ENCODE results near the gene ZBTB16. TPM values are rescaled to one million over a fixed set of nuclear protein-coding genes. Genes with fewer than 3 reads are reported as not detected.

ZBTB16 gene
- total RNA-seq, 5 donors from 2014 or later (not counting 1 experiment from before 2014, with no cell fraction given), result 8.3 to 20.5 (median 12.4) TPM

DNA sequence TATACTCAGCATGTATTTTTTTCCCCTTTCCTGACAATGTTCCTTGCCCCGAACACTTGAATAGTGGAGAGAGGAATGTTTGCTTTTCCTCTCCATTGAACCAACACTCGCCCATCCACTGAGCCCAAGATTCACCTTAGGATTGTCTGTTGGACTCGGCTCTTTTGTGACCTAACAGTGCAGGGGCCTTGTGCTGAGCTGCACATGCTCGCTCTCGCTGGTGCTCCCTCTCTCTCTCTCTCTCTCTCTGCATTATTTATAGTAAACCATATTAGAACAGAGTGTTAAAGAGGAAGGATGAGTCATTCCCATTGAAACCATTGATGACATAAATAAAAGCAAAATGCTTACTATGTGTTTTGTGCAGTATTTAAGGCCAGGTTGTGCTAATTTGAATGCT is 20.7 kb downstream of the ZBTB16 start:
- Mint-ChIP-seq H3K27ac (peak overlapping the region; percentile 74 to 76), H3K36me3 (no peaks in the 10 kb centered on the region), H3K4me3 (no peak overlapping the region), H3K27me3 (peaks cover 7 to 17% of the 10 kb centered on the region in 2 donors), H3K4me1 (peaks cover 63 to 80% (median 78%) of the 10 kb centered on the region in 3 donors), H3K9me3 (no peaks in the 10 kb centered on the region)
- no peaks in the 10 kb centered on the region for H3K9me3 ChIP-seq
- peaks cover 0 to 12% of the 10 kb centered on the region in 2 experiments for H3K27me3 ChIP-seq (replicated peaks in 1 of 2; ENCODE audit: control insufficient read depth in 2 of 2, extremely low read depth in 1 of 2, insufficient read depth in 2 of 2, low read length in 1 of 2)
- peak in 1 of 35 experiments; percentile 47 for DNase-seq
- H3K27ac ChIP-seq (ENCODE audit: low read length), result peak overlapping the region; percentile 30
- H3K4me1 ChIP-seq (ENCODE audit: control insufficient read depth in 1 of 2, extremely low read depth in 1 of 2, insufficient read depth in 2 of 2, low read length in 2 of 2), result peaks cover 10 to 54% of the 10 kb centered on the region in 2 experiments
- ChIA-PET CTCF (no interaction called here), POLR2A (no interaction called here)
- no peaks in the 10 kb centered on the region for H3K36me3 ChIP-seq (ENCODE audit: control insufficient read depth in 2 of 2, extremely low read depth in 1 of 2, insufficient read depth in 1 of 2, low read length in 1 of 2)
- no CpG with 5 or more reads among the region's 5 CpGs for WGBS (ENCODE audit: insufficient coverage)
- ATAC-seq (replicated peaks in 1 of 4), result peak; percentile 37 to 71 (median 46)
- H3K4me3 ChIP-seq (ENCODE audit: control insufficient read depth in 1 of 2, extremely low read depth in 1 of 2, low read length in 1 of 2), result no peak overlapping the region

DNA sequence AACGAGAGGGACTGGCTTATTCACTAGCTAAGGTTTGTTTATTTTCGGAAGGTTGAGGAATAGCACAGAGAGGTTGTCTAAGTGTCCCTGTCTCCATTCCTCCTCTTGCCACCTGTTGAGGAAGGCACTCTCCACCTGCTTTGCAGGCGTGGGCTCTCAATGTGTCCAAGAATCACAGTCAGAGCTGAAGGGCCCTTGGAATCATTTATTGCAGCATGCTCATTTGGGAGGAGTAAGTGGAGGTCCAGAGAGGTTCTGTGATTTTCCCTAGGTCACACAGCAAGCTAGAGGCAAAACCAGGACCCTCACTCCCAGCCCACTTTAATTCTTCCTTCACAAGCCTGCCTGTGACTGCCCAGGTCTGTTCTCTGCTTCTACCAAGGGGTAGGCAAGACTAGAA is 21.3 kb downstream of the ZBTB16 start:
- no peak for DNase-seq
- ATAC-seq (replicated peaks in 1 of 4), result no peak
- H3K36me3 ChIP-seq (ENCODE audit: control insufficient read depth in 2 of 2, extremely low read depth in 1 of 2, insufficient read depth in 1 of 2, low read length in 1 of 2), result no peaks in the 10 kb centered on the region
- Mint-ChIP-seq H3K9me3 (no peaks in the 10 kb centered on the region), H3K27me3 (peaks cover 7 to 17% of the 10 kb centered on the region in 2 donors), H3K4me1 (peaks cover 67 to 82% (median 75%) of the 10 kb centered on the region in 3 donors), H3K4me3 (no peak overlapping the region), H3K27ac (peak overlapping the region in 1 of 2 donors; percentile 74), H3K36me3 (no peaks in the 10 kb centered on the region)
- WGBS (ENCODE audit: insufficient coverage), result no CpG with 5 or more reads among the region's 3 CpGs
- no peaks in the 10 kb centered on the region for H3K9me3 ChIP-seq
- H3K4me3 ChIP-seq (ENCODE audit: control insufficient read depth in 1 of 2, extremely low read depth in 1 of 2, low read length in 1 of 2), result no peak overlapping the region
- peaks cover 0 to 12% of the 10 kb centered on the region in 2 experiments for H3K27me3 ChIP-seq (replicated peaks in 1 of 2; ENCODE audit: control insufficient read depth in 2 of 2, extremely low read depth in 1 of 2, insufficient read depth in 2 of 2, low read length in 1 of 2)
- H3K4me1 ChIP-seq (ENCODE audit: control insufficient read depth in 1 of 2, extremely low read depth in 1 of 2, insufficient read depth in 2 of 2, low read length in 2 of 2), result peaks cover 10 to 51% of the 10 kb centered on the region in 2 experiments
- ChIA-PET CTCF (no interaction called here), POLR2A (no interaction called here)
- no peak overlapping the region for H3K27ac ChIP-seq (ENCODE audit: low read length)

DNA sequence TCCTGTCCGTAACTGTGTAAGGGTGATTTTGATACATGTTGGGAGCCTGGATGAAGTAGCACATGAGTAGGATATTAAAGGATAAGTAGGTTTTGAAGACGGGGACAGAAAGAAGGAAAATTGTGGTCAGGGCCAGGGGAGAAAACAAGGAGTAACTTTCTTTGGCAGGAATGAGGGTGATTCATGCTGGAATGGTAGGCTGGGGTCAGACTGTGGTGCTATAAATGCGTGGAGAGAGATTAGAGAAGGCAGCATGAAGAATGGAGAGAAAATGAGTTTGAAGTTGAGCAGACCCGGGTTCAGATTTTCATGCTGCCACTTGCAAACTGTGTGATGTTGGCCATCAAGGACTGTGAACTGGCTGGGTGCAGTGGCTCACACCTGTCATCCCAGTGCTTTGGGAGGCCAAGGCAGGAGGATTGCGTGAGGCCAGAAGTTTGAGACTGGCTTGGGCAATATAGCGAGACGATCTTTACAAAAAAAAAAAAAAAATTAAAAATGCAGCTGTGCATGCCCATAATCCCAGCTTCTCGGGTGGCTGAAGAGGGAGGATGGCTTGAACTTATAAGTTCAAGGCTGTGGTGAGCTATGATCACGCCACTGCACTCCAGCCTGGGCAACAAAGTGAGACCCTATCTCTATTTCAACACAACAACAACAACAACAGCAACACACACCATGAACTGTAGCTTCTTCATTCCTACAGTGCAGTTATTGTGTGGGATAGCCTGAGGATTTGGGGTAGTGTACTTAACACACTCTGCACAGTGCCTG is 22.3 kb downstream of the ZBTB16 start:
- Mint-ChIP-seq H3K27ac (peak overlapping the region; percentile 1 to 40), H3K27me3 (peaks cover 5 to 17% of the 10 kb centered on the region in 2 donors), H3K36me3 (no peaks in the 10 kb centered on the region), H3K4me1 (peaks cover 68 to 78% (median 72%) of the 10 kb centered on the region in 3 donors), H3K4me3 (no peak overlapping the region), H3K9me3 (no peaks in the 10 kb centered on the region)
- Histone ChIP-seq H3K4me3 (ENCODE audit: control insufficient read depth in 1 of 2, extremely low read depth in 1 of 2, low read length in 1 of 2) (no peak overlapping the region), H3K4me1 (ENCODE audit: control insufficient read depth in 1 of 2, extremely low read depth in 1 of 2, insufficient read depth in 2 of 2, low read length in 2 of 2) (peaks cover 10 to 43% of the 10 kb centered on the region in 2 experiments), H3K27me3 (replicated peaks in 1 of 2; ENCODE audit: control insufficient read depth in 2 of 2, extremely low read depth in 1 of 2, insufficient read depth in 2 of 2, low read length in 1 of 2) (peaks cover 0 to 12% of the 10 kb centered on the region in 2 experiments), H3K36me3 (ENCODE audit: control insufficient read depth in 2 of 2, extremely low read depth in 1 of 2, insufficient read depth in 1 of 2, low read length in 1 of 2) (no peaks in the 10 kb centered on the region), H3K27ac (ENCODE audit: low read length) (no peak overlapping the region), H3K9me3 (no peaks in the 10 kb centered on the region)
- WGBS (ENCODE audit: insufficient coverage), result 87% methylated on average over 5 of the region's 9 CpGs
- ATAC-seq (replicated peaks in 1 of 4) (no peak), DNase-seq (no peak)
- ChIA-PET CTCF (interaction anchor here in 1 of 2 donors (0.6 to 1.2 kb wide), 2 partner anchors 18 to 163 kb away, joined by 4 to 5 read pairs; no protein-coding TSS in a partner anchor), POLR2A (no interaction called here)

DNA sequence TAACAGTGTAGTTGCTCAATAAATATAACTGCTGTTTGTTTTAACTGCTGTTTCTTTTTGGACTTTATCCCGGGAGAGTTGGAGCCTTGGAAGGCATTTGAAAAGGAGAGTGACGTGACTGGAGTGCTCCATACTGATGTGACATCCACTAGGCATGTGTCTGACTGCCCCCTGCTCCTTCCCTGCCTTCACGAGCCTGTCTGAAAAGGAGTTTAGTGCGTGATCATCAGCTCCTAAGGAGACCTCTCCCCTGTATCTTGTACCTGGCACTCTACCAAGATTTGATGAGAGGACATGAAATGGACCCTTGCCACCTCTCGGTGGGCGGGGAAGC is 22.9 kb downstream of the ZBTB16 start:
- Mint-ChIP-seq H3K4me1 (peaks cover 68 to 78% (median 72%) of the 10 kb centered on the region in 3 donors), H3K27me3 (peaks cover 3 to 17% of the 10 kb centered on the region in 2 donors), H3K36me3 (no peaks in the 10 kb centered on the region), H3K9me3 (no peaks in the 10 kb centered on the region), H3K4me3 (no peak overlapping the region), H3K27ac (no peak overlapping the region)
- POLR2A ChIA-PET, result interaction anchor here in 1 of 2 donors (0.5 kb wide), 1 partner anchor 20 kb away, joined by 3 read pairs; no protein-coding TSS in a partner anchor
- Histone ChIP-seq H3K4me3 (ENCODE audit: control insufficient read depth in 1 of 2, extremely low read depth in 1 of 2, low read length in 1 of 2) (no peak overlapping the region), H3K27ac (ENCODE audit: low read length) (peak overlapping the region; percentile 26), H3K27me3 (replicated peaks in 1 of 2; ENCODE audit: control insufficient read depth in 2 of 2, extremely low read depth in 1 of 2, insufficient read depth in 2 of 2, low read length in 1 of 2) (peaks cover 0 to 12% of the 10 kb centered on the region in 2 experiments), H3K4me1 (ENCODE audit: control insufficient read depth in 1 of 2, extremely low read depth in 1 of 2, insufficient read depth in 2 of 2, low read length in 2 of 2) (peaks cover 8 to 39% of the 10 kb centered on the region in 2 experiments), H3K36me3 (ENCODE audit: control insufficient read depth in 2 of 2, extremely low read depth in 1 of 2, insufficient read depth in 1 of 2, low read length in 1 of 2) (no peaks in the 10 kb centered on the region), H3K9me3 (no peaks in the 10 kb centered on the region)
- DNase-seq (no peak), ATAC-seq (replicated peaks in 1 of 4) (no peak)
- 69% methylated on average over 4 of the region's 6 CpGs for WGBS (ENCODE audit: insufficient coverage)
- CTCF ChIA-PET, result interaction anchor here in 1 of 2 donors (0.6 to 1.2 kb wide), 3 partner anchors 17 to 164 kb away, joined by 3 to 5 read pairs (median 4); no protein-coding TSS in a partner anchor

DNA sequence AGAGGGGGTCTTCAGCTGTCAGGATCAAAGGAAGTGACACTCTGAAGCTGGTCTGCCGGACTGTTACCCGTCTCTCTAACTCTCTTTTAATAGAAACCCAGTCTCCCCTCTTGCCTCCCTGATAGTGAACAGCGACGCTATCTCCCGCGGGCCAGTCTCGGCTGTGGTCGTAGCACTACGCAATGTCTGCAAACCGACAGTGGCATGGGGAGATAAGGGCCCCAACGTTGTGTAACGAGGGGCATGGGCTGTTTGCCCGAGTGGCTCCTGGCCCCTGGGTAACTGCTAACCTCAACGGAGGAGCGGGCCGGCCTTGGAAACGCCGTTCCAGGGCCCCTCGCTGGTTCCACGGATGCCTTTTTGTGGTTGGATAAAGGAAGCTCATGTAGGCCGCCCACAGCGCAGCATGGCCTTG is 23.3 kb downstream of the ZBTB16 start:
- H3K27ac Mint-ChIP-seq, result no peak overlapping the region
- ATAC-seq (replicated peaks in 1 of 4), result peak in 2 of 4 experiments; percentile 14 to 41

More for the DNA sequence above, 23.3 kb downstream of the ZBTB16 start:
- ChIA-PET CTCF (interaction anchor here in 1 of 2 donors (0.6 to 1.2 kb wide), 3 partner anchors 17 to 164 kb away, joined by 3 to 5 read pairs (median 4); no protein-coding TSS in a partner anchor), POLR2A (interaction anchor here in 1 of 2 donors (0.5 kb wide), 1 partner anchor 21 kb away, joined by 3 read pairs; no protein-coding TSS in a partner anchor)
- peak in 6 of 35 experiments; percentile 19 to 48 (median 32) for DNase-seq
- H3K4me3 ChIP-seq (ENCODE audit: control insufficient read depth in 1 of 2, extremely low read depth in 1 of 2, low read length in 1 of 2), result no peak overlapping the region
- Mint-ChIP-seq H3K4me3 (peak overlapping the region in 1 of 3 donors; percentile 15), H3K36me3 (no peaks in the 10 kb centered on the region), H3K27me3 (peaks cover 3 to 17% of the 10 kb centered on the region in 2 donors), H3K4me1 (peaks cover 68 to 78% (median 69%) of the 10 kb centered on the region in 3 donors), H3K9me3 (no peaks in the 10 kb centered on the region)
- H3K36me3 ChIP-seq (ENCODE audit: control insufficient read depth in 2 of 2, extremely low read depth in 1 of 2, insufficient read depth in 1 of 2, low read length in 1 of 2), result no peaks in the 10 kb centered on the region
- H3K27me3 ChIP-seq (replicated peaks in 1 of 2; ENCODE audit: control insufficient read depth in 2 of 2, extremely low read depth in 1 of 2, insufficient read depth in 2 of 2, low read length in 1 of 2), result peaks cover 0 to 12% of the 10 kb centered on the region in 2 experiments
- H3K9me3 ChIP-seq, result no peaks in the 10 kb centered on the region
- peaks cover 5 to 37% of the 10 kb centered on the region in 2 experiments for H3K4me1 ChIP-seq (ENCODE audit: control insufficient read depth in 1 of 2, extremely low read depth in 1 of 2, insufficient read depth in 2 of 2, low read length in 2 of 2)
- WGBS (ENCODE audit: insufficient coverage), result 61% methylated on average over 8 of the region's 22 CpGs
- H3K27ac ChIP-seq (ENCODE audit: low read length), result peak overlapping the region; percentile 26
